ENCODE measurements around the gene NDE1. TPM values are rescaled to one million over a fixed set of nuclear protein-coding genes. Genes with fewer than 3 reads are reported as not detected.

NDE1 gene
- total and polyA plus RNA-seq, 9 of the 15 experiments (the other 6 are each of a cell fraction or from before 2014, with no cell fraction given) = 3.1 to 59.9 (median 30.0) TPM

- TF ChIP-seq HDAC1 (IDR thresholded peaks at IDR 0.05) (no peak; a peak in 1 of 4 replicates), FOXP1 (CRISPR knock-in tag; IDR thresholded peaks at IDR 0.05) (no peak), ZNF79 (CRISPR knock-in tag; IDR thresholded peaks at IDR 0.05; ENCODE audit: low read depth) (no peak), ZNF592 (IDR thresholded peaks at IDR 0.05) (peak; percentile 65; the same call in 1 of the 2 replicates), ETV6 (IDR thresholded peaks at IDR 0.05; ENCODE audit: borderline replicate concordance in 1 of 2, low read depth in 2 of 2, low read length in 1 of 2) (no peak), ETV6 (CRISPR knock-in tag; IDR thresholded peaks at IDR 0.05; ENCODE audit: borderline replicate concordance) (no peak; the same call in 1 of the 2 replicates), RUNX1 (IDR thresholded peaks at IDR 0.05; ENCODE audit: low read depth) (no peak), MED1 (CRISPR knock-in tag; IDR thresholded peaks at IDR 0.05; ENCODE audit: borderline replicate concordance) (no peak), L3MBTL2 (IDR thresholded peaks at IDR 0.05) (peak; percentile 98), ZBTB40 (IDR thresholded peaks at IDR 0.05) (peak; percentile 53; the same call in 1 of the 2 replicates), ZBTB40 (CRISPR knock-in tag; IDR thresholded peaks at IDR 0.05) (no peak), SMARCE1 (IDR thresholded peaks at IDR 0.05) (no peak), ZNF140 (CRISPR knock-in tag; IDR thresholded peaks at IDR 0.05) (no peak)
Measured at GRCh38 chr16:15650019-15650697, at the start of gene NDE1 (continued).
